ENCODE data around the gene LCN9.
"Not testable (repeated sequence)": the region's sequence is repeated elsewhere in the genome, so short reads cannot be mapped to it uniquely, and the experiment has no call there.

LCN9 gene, protein sequence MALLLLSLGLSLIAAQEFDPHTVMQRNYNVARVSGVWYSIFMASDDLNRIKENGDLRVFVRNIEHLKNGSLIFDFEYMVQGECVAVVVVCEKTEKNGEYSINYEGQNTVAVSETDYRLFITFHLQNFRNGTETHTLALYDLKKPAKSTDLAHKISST

DNA sequence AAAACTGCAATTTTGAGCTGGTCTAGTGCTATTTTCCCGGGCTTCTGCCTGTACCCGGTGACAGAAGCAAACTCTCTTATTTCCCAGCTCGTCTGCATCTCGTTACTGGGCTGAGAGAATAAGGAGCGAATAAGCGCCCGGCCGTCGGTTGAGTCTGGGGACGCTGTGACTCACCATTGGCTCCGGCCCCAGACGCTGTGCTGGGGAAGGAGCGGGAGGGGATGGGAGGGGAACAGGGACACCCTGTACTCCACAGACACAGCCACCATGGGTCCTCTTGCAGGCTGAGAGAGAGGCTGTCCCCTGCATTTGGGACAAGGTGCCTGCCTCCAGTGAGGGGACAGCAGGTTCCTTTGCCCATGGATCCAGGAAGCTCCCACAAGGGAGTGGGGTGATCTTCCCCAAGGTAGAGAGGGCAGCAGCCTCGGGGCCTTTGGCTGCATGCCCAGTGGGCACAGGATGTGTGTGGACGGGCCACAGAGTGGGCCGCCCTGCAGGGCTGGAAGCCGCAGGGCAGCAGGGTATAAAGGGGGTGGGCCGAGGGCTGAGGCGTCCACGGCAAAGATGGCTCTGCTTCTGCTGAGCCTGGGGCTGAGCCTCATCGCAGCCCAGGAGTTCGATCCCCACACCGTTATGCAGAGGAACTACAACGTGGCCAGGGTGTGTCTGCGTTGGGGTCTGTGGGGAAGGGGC, at the start of gene LCN9:
Gene LCN9, plus strand, starts transcription at position 552 of the 693 bp plus-strand sequence. Its CDS starts 13 bp downstream, at position 565.
- no peak for DNase-seq

DNA sequence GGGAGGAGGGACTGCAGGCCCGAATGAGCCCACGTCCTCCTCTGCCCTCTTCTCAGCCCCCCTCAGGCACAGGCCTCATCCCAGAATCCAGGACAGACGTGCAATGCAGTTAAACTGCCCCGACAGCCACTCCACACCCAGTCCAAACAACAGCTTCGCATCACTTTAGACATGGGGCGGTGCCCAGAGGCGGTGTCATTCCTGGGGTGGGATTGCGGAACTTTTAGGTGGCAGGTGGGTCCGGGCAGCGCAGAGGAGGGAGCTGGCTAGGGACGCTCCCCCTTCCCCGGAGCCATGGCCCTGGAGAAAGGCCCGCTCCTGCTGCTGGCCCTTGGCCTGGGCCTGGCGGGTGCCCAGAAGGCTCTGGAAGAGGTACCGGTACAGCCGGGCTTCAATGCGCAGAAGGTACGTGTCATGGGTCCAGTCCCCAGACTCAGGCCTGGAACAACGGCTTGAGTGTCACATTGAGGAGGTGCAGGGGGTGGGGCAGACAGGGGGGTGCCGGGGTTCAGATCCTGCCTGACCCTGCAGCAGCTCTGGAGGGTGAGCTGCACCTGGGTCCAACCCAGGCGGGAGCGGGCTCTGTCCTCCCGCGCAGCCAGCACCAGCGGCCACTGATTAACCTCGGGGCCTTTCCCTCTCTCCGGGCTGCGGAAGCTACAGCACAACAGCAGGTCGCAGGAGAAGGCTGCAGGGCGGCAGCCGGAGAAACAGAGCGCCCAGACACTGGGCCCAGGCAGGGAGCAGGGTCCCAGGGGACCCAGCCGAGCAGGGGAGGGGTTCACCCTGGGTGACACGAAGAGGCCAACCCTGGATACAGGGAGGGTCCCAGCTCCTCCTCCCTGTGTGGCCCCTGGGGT, 48.9 kb upstream of the LCN9 start:
- DNase-seq, result no peak

DNA sequence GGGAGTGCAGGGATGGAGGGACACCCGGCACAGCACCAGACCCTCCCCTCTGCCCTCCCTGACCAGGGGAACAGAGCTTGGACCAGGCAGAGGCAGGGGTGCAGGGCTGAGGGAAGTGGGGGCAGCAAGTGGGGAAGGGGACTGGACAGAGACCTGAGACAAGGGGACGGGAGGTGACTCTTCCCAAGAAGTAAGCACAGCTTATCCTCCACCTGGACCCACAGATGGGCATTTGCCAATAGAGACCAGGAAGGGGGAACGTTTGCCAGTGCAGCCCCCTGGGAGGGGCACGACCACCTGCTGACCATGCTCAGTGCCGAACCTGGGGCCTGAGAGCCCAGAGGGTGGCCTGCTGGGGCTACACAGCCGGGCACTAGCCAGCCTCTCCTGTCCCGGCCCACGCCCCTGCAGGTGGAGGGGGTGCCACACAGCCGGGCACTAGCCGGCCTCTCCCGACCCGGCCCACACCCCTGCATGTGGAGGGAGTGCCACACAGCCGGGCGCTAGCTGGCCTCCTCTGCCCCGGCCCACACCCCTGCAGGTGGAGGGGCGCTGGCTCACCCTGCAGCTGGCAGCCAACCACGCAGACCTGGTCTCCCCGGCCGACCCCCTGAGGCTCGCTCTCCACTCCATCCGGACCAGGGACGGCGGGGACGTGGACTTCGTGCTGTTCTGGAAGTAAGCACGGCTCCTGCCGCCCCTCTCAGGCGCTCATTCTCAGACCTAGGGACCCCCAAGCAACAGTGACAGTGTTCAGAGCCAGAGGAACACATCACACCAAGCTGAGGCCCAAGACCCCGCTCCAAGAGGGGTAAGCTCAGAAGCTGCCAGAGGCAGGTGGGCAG, 48.1 kb upstream of the LCN9 start:
- DNase-seq, result no peak

DNA sequence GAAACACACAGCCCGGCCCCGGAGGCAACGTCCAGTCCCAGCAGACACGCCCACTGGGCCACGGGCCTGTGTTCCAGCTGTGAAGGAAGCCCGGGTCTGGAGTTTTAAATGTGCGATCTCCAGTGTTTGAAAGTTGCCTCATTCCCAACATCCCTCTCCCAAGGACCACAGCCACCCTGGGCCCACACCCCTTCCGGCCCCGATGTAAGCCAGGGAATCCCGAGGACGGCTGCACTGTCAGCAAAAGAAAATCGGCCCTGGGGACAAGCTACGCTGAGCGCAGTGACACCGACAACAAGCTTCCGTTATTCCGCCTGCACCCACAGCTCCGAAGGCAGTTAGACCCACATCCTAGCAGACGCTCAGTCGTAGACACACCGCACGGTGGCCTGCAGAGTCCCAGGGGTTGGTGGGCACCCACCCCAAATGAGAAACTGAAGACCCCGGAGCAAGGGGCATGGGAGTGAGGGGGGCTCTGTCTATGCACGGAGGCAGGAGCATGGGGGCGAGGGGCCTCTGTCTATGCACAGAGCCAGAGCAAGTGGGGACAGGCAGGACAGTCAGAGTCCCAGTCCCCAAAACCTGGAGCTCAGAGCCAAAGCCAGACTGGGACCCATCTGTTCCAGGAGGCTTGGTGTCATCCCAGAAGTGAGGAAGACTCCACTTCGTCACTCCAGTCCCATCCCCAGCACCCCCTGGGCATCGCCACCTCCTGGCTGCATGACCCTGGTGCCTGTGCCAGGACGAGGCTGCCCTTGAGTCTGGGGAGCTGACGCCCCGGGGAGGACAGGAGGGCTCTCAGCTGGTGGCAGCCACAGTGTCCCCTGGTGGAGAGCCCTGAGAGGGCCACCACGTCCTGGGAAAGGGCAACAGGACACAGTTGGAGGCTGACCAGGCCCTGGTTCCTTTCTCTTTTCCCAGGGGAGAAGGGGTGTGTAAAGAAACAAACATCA, 47.2 kb upstream of the LCN9 start:
- DNase-seq, result no peak

DNA sequence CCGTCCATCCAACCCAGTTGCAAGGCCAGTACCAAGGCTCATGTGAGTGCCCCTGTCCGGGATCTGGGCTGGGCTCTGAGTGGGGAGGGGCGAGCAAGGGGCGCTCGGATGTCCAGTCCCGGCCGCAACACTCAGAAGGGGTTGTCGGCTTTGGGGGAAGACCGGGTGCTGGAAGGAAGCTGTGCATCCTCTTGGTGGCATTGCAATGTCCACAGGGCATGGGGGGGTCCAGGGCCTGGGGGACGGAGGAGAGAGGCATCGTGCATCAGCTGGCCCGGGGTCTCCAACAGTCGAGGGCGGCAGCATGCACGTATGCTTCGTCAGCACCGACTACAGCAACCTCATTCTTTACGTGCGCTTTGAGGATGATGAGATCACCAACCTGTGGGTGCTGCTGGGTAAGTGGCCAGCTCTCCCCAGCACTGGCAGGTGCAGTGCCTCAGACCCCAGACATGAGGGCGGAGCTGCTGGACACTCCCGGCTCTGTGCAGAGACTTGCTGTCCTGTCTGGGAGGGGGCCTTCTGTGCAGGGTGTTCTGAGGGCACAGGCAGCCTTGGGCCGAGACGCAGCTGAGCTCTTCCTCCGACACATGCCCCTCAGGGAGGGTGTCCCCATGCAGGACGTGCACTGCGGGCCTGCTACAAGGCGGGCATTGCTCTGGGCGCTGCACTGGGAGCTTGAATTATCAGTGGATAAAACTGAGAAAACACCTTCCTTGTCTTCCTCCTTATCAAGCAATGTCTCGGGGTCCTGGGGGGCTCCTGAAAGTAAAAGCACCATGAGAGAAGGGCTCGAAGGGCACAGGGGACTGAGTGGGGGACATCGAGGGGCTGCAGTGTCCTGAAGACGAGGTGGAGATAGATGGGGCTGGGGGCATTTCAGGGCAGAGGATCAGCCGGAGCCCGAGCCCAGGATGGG, 46.2 kb upstream of the LCN9 start:
- no peak for DNase-seq

DNA sequence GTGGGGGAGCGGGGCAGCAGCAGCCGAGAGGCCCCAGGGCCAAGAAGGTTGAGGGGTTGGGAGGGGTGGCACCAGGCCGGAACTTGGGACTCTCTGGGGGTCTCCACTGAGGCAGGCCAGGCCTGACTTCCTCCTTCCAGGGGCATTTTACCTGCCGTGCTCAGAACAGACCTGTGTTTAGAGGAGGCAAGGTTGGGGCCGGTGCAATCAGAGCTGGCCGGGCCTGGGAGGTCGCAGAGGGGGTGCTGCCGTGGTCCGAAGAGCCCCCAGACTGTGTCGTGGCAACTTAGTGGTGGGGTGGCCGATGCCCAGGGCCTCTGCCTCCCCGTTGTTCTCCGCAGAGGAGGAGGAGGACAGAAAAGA, 45.6 kb upstream of the LCN9 start:
- no peak for DNase-seq

DNA sequence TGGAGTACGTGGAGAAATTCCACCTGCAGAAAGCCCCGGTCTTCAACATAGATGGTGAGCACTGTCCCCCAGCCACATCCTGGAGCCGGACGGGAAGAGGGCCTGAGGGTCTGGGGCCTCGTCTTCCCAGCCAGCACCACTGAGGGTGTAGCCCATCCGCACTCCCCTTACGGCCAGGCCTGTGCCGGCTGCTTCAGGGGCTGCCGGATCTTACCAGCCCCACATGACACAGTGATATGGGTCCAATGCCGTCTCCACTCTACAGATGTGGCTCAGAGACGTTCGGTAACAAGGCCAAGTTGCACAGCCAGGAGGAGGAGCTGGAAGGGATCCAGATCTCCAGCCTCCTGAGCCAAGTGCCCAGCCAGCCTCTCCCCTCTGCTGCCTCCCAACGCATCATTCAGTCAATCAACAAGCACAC, 45.1 kb upstream of the LCN9 start:
- DNase-seq, result no peak

DNA sequence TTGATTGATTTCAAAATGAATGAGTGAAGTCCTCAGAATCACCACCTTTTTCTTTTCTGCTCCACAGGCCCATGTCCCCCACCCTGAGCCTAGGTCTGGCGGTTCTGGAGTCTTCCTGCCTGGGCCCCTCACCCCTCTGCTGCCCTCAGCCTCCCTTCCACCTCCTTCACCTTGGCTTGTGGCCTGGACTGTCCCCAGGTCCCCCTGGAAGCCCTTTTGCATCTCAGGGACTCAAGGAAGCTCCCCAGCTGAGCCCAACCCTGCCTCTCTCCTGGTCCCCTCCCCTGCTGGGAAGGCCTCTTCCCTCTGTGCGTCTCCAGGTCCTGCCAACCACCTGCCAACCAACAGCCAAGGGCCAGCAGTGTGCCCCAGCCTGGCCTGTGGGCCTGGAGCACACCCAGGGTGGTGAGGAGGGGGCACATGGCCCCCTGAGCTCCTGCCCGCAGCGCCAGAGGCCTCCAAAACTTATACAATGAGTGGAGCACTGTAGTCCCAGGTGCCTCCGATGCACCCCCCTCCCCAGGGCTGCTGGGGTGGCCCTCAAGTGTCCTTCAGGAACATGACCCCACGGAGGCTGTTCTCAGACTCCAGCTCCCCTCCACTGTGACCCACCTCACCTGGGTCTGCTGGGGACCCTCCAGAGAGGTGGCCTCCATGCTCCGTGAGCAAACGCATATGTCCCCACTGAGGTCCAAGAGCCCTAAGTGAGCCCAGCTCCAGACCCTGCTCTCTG, 44.1 kb upstream of the LCN9 start:
- DNase-seq, result no peak

DNA sequence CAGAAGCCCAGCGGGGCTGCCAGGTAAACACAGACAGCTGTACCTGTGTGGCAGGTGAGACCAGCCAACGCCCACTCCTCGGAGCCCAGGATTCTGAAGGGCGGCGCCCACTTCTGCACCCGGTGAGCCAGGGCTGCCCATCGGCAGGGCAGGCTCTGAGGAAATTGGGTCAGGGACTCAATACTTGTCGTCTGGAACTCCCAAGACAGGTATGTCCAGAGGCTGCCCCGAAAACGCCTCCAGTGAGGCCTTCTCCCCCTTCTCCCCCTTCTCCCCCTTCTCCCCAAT, 43.6 kb upstream of the LCN9 start:
- no peak for DNase-seq

DNA sequence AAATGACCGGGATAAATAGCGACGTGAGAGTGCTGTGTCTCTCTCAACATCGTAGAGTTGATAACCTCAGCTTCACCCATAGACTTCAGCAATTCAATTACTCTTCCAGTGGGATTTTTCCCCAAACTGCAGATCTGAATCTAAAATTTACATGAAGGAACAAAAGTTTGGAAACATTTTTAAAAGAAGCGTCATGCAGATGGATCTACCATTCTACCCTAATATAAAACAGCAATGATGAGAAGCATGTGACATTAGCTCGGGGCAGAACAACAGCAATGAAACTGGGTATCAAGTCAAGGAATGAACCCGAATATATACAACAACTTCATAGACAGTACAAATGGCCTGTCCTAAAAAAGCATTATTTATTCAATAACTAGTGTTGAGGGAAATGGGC, 42.6 kb upstream of the LCN9 start:
- no peak for DNase-seq

DNA sequence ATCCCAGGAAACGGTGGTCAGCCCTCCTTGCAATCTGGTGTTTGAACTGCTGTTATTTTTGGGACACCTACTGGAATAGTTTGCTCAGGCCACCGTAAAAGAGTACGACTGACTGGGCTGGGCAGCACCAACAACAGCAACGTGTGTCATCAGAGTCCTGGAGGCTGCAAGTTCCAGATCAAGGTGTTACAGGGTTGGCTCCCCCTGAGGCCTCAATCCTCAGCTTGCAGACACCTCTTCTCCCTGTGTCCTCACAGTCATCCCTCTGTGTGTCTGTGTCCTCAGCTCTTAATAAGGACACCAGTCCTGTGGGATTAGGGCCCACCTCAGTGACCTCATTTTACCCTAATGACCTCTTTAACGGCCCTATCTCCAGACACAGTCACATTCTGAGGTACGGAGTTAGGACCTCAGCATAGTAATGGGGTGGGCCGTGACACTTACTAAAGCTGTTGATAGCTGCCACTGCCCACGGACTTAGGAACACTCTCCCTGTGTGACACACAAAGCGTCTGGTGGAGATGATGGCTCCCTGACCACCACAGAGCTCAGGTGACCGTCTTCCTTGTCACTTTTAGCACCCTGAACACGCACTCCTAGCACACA, 40.6 kb upstream of the LCN9 start:
- DNase-seq, result no peak

DNA sequence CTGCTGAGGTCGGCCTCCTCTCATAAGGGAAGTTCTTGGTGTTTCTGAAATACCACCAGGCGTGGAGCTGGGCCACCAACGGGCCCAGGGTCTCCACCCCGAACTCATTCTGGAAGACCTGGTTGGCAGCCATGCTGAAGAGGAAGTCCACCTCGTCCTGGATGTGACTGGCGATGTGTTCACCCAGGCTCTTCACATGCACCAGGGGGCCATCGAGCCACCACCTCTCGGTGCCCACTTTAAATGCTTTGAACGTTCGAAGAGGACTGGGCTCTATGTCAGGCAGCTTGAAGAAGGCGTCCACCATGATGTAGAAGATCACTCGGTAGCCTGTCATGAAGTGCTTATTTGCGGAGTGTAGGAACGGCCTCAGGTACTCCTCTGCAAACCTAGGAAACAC, 38.8 kb upstream of the LCN9 start:
- DNase-seq, result no peak

DNA sequence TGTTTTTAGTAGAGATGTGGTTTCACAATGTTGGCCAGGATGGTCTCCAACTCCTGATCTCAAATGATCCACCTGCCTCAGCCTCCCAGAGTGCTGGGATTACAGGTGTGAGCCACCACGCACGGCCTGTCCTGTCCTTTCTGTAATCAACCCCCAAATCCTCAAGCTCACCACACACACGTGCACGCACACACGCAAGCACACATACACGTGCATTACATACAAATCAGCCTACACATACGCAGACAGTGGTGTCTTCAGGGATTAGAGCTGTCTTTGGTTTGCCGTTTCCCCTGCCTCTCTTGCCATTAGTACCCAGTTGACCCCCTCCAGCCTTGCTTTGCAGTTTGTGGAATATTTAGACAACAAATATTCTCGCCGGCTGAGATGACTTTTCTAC, 30.3 kb upstream of the LCN9 start:
- DNase-seq, result no peak

DNA sequence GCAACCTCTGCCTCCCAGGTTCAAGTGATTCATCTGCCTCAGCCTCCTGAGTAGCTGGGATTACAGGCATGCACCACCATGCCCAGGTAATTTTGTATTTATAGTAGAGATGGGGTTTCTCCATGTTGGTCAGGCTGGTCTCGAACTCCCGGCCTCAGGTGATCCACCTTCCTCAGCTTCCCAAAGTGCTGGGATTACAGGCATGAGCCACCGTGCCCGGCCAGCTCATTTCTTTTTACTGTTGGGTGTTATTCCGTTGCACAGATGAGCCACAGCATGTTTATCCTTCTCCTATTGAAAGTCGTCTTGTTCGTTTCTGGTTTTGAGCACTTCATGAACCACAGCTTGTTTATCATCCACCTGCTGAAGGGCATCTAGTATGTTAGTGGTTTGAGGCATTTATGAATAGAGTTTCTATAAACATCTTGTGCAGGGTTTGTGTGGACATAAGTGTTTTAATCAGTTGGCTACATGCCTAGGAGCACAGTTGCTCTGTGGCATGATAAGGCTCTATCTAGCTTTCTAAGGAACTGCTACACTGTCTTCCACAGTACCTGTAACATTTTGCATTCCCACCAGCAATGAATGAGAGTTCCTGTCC, 26.1 kb upstream of the LCN9 start:
- DNase-seq, result not testable (repeated sequence)

DNA sequence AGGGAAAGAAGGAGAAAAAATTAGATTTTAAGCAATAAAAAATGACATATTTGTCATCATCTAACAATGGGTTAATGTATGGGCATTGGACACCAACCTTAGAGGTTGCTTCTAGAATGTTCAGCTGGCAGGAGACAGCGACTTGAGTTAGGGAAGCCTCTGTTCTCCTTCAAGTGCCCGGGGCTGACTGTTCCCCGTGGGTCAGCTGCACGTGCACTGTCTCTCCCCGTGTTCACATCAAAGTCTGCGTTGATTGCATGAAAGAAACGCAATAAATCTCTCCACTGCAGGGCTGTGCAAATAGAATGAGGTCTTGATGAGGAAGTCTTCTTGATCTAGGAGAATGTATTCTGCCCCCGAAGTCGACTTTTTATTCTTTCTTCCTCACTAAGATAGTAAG, 23.9 kb upstream of the LCN9 start, which contains the start of gene GLT6D1:
Gene GLT6D1, minus strand, starts transcription at position 345 of the 400 bp plus-strand sequence. CDS start 353 bp downstream, outside the sequence.
- DNase-seq, result no peak

DNA sequence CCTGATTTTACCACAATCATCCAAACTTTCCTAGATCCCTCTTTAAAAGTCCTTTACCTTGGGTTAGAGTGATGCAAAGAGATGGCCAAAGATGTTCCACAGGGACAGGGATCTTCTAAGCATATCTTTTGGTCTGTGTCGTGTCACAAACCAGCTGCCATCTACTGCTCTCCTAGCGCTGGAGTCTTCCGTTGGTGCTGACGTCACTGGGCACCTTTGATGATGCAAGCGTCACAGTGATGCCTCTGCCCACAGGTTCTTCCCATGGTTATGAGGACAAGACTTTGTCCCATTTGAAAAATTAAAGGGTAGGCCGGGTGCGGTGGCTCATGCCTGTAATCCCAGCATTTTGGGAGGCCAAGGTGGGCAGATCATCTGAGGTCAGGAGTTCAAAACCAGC, 22.1 kb upstream of the LCN9 start:
- DNase-seq, result no peak

DNA sequence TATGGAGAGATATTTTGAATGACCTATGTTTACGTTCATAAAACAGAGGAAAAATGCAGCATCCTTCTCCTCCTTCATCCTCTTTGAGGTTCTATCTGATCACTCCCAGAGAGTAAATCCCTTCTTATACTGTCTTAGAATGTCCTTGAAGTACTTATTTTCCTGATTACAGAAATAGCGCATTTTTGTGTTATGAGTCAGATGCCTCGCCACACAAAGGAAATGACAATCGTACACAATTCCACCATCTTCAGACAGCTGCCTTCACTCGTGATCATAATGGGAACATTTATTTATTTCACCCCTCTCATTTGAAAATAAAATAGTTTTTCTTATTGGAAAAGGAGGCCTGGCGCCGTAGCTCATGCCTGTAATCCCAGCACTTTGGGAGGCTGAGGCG, 21.4 kb upstream of the LCN9 start:
- no peak for DNase-seq

DNA sequence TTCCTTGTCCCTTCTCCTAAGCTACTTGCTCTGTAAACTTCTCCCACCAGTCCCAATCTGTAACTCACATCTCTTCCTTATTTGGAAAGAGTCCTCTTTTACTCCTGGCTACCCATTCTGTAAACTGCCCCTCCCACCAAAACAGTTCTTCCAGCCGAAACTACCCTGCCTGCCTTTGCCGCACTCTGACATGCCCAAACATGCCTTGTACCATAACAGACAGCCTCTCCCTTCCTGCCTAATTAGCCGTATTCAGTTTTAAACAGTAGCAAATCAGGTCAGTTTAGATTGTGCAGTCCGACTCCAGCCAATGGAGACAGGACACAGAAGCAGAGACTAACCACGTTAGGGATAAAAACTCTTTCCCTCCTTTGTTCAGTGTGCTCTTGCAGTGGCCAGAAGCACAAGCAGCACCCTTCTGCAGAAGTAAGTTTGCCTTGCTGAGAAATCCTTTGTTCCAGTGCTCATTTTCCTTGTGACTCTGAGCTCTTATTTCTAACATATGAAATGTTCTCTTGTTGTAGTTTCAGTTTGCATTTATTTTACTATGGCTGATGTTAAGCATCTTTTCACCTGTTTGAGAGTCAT, 18.4 kb upstream of the LCN9 start:
- DNase-seq, result peak; percentile 7

DNA sequence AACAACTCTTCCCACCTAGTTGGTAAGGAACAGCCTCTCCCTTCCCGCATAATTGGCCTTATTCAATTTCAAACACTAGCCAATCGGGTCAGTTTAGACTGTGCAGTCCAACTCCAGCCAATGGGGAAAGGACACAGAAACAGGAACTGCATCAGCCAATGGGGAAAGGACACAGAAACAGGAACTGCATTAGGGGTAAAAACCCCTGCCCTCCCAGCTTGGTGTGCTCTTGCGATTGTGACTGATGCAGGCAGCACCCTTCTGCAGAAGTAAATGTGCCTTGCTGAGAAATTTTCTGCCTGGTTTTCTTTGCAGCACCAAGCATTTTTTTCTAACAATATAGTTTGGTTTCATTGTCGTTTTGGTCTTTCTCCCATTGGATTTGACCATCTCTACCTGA, 15.2 kb upstream of the LCN9 start:
- DNase-seq, result no peak

Data from NCI-H1105 treated with DMSO at 0.1 percent for 48 hours (cell line).